Cardiac septum (tissue), 1 donor: ENCODE results near the gene NUDT5. TPM values are rescaled to one million over a fixed set of nuclear protein-coding genes. Genes with fewer than 3 reads are reported as not detected.
A peak's percentile ranks its signal among the peaks of the same experiment; 100 is the strongest.
"Not testable (repeated sequence)": the region's sequence is repeated elsewhere in the genome, so short reads cannot be mapped to it uniquely, and the experiment has no call there.

Experiments used
- DNase-seq: peaks from one replicate; pipeline ENCODE4 v3.0.0-alpha.2; 2020; ENCODE audit warnings: low spot score
- intact Hi-C: fragments of 100-400 bp; cut with DNase I; formaldehyde crosslinking; loops from one replicate; pipeline ENCODE4 v1.14.0; 2022
- total RNA-seq: library from RNA; stranded (reverse); fragmentation: NEBNext Ultra II Directional; extraction: Animal tissue kit (Norgen Biotek cat#: 25700); gene quantifications from one replicate; pipeline ENCODE4 v1.2.1, GENCODE V29; 2021
- donor health status: DM: no; HTN: no; CAD: no.

The NUDT5 gene
- total RNA-seq, 1 donor from 2014 or later, result 10.5 TPM

DNA sequence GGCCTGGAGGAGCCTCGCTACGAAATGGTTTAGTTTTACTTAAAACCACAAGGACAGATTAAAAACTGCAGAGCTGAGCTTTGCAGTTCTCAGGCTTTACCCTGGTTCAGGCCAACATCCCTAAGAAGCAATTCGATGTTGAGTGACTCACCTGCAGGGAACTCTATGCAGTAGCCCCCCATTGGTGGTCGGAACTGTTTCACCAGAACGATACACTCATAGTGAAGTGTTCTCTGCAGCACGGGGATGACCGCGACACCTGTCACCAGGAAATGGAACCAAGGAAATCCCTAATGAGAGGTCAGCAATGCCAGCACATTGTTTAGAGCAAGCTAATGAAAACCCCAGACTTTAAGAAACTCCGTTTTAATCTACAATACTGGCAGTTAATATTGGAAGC, 18.0 kb downstream of the NUDT5 start:
- intact Hi-C loops, result no loop called here
- DNase-seq, result no peak

DNA sequence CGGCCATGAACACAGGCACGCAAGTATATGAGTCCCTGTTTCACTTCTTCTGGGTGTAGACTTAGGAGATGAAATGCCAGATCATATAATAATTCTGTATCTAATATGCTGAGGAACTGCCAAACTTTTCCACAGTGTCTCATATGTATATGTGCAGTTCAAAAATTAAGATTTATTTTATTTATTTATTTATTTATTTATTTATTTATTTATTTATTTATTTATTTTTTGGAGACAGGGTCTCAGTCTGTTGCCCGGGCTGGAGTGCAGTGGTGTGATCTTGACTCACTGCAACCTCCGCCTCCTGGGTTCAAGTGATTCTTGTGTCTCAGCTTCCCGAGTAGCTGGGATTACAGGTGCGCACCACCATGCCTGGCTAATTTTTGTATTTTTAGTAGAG, 24.2 kb downstream of the NUDT5 start:
- DNase-seq, intact Hi-C loops: not testable (repeated sequence)

GRCh38 chr10:12165999-12166775, 29.5 kb downstream of the NUDT5 start:
- intact Hi-C loops, result no loop called here
- DNase-seq, result no peak

- intact Hi-C loops, result no loop called here
- no peak for DNase-seq
These were observed 30.7 kb downstream of the NUDT5 start for GRCh38 chr10:12165036-12165435.

DNA sequence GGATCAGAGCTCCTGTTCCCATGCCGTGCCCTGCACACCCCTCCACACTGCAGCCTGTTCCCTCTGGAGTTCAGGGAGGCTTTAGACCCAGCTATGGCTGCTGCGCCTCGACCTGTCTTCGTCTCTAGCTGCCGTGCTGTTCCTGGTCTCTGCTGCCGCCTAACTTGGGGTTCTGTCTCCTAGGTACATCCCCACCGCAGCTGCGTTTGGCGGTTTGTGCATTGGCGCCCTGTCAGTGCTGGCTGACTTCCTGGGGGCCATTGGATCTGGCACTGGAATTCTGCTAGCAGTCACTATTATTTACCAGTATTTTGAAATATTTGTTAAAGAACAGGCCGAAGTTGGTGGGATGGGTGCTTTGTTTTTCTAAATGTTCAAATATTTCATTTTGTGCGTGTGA, 31.6 kb downstream of the NUDT5 start:
- no peak for DNase-seq
- intact Hi-C loops, result no loop called here

GRCh38 chr10:12162927-12163326, 32.8 kb downstream of the NUDT5 start:
- intact Hi-C loops, result no loop called here
- DNase-seq, result no peak

DNA sequence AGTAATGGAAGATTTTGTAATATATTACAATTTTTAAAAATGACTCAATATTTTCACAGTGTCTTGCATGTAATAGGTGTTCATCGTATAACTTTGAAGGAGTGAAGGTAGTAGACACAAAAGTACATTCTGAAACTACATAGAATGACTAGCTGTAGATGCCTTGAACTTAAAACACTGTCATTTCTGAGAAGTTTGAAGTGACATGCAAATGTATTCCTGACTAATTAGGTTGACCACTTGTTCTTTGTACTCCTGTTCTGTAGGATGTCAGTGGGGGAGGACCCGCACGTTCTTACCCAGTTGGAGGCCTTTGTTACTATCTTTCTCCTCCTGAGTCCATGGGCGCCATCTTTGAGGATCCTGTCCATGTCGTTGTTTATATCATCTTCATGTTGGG, 35.0 kb downstream of the NUDT5 start:
- intact Hi-C loops, result no loop called here

GRCh38 chr10:12158111-12158510, 37.6 kb downstream of the NUDT5 start:
- DNase-seq, result no peak
- intact Hi-C loops, result no loop called here

More for the DNA sequence above, 35.0 kb downstream of the NUDT5 start:
- no peak for DNase-seq

- no peak for DNase-seq
- intact Hi-C loops, result no loop called here
These were observed 39.1 kb downstream of the NUDT5 start for GRCh38 chr10:12156367-12157123.

DNA sequence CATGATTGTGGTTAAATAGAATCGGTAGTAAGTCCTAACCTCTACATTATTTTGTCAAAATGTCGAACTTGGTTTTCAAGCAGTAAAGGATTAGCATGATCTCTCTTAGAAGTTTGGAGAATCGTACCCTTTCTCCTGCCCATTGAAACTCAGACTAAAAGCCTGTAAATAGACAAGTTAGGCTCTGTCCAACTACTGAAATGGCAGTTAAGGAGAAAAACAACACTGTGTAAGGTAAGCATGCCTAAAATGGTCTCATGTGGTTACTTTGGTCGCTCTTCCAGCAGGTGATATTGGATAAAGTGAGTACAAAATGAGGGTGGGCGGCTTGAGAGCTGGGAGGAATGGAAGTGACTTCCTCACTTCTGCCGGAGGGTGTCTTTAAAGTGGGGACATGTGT, 41.2 kb downstream of the NUDT5 start:
- no peak for DNase-seq
- intact Hi-C loops, result no loop called here

DNA sequence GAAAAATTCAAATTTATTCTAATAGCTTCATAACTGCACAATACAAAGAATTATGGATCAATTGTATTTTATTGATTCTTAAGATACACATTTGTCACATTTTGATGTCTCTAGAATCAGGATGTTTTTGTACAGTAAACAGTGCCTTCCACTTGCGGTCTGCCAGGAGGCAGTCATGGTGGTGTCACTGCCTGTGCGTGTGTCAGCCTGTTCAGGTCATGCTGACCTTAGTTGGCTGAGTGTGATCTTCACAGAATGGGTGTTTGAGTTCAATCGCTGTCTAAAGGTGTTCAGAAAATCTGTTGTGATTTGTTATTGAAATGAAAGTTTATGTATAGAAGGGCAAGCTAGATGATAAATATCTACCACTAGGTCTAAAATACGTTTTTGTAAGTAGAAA, 45.5 kb downstream of the NUDT5 start:
- no peak for DNase-seq
- intact Hi-C loops, result no loop called here

- intact Hi-C loops, result no loop called here
- DNase-seq, result no peak
These were observed 51.2 kb downstream of the NUDT5 start for GRCh38 chr10:12144538-12144937.

DNA sequence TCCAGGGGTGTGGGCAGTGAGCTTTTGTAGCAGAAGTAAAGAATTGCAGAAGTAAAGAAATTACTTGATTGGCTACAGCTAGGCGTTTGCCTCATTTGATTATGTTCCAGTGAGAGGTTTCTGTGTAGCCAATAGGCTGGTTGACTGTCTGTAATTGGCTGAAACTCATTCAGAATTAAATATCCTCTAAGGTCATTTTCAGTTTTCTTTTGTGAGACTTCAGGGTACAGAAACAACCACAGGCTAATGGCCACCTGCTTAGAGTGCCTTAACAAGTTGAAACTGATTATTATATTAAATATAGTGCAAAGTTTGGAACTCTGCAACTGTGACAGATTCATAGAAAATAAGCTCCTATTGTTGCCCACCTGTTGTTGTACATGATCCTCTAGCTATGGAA, 55.7 kb downstream of the NUDT5 start:
- no peak for DNase-seq
- intact Hi-C loops, result no loop called here

DNA sequence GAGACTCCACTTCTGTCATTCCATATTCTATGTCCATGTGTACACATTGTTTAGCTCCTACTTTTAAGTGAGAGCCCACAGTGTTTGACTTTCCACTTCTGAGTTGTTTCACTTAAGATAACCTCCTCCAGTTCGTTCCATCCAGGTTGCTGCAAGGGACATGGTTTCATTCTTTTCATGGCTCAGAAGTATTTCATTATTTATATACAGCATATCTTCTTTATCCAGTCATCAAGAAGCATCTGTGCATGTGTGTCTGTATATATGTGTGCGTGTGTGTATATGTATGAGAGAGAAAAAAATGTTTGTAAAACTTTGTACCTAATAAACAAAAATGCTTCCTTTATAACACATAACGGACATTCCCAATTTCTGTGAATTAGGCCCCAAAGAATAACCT, 60.1 kb downstream of the NUDT5 start:
- intact Hi-C loops, result no loop called here
- no peak for DNase-seq

- no peak for DNase-seq
- intact Hi-C loops, result no loop called here
These were observed 65.3 kb downstream of the NUDT5 start for GRCh38 chr10:12130237-12130872.

GRCh38 chr10:12129222-12130111, 66.2 kb downstream of the NUDT5 start, which contains the start of gene SEC61A2:
TSS of gene SEC61A2 (plus strand) at chr10:12129677. CDS start at chr10:12129788, 111 bp downstream.
- DNase-seq, result peak; percentile 99
- intact Hi-C loops, result loop anchor here (1.0 to 2.0 kb wide), 2 partner anchors 61 to 86 kb away; partner anchors contain the start of gene DHTKD1

DNA sequence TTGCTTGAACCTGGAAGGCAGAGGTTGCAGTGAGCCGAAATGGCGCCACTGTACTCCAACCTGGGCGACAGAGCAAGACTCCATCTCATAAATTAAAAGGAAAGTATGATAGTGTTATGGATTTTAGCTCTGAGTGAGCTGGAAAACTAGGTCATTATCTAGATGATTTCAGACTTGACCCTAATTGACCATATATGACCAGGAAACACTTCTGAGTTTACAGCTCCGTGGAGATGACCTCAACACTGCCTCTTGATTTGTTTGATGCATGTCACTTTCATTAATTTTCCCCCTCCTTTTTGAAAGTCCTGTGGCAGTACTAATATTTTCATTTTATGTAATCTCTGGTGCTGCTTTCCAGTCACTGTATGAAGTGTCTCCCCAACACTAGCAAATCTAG, 74.0 kb downstream of the NUDT5 start:
- intact Hi-C loops, result no loop called here
- no peak for DNase-seq
